H1 (cell line): Measurements from ENCODE around the gene TRIM7. TPM values are rescaled to one million over a fixed set of nuclear protein-coding genes. Genes with fewer than 3 reads are reported as not detected.

ENCODE experiments used
- CTCF ChIA-PET: fragments of 300-600 bp; sonication (Branson Sonifier 250); formaldehyde crosslinking; loops from one replicate; lab custom pipeline; 2021; ENCODE audit not compliant: partially characterized antibody; lab: Charles Lee
- POLR2A ChIA-PET: fragments of 300-600 bp; sonication (Branson Sonifier 250); formaldehyde crosslinking; loops from one replicate; lab custom pipeline; 2021; ENCODE audit warnings: inconsistent platforms; ENCODE audit not compliant: partially characterized antibody; lab: Charles Lee
- DNase-seq, 2 experiments: peaks; one replicate each; pipeline versions ENCODE4 v3.0.0 to v3.0.0-alpha.2; 2010 to 2022; ENCODE audit warnings: low spot score in 2 of 2, low read depth in 1 of 2, mixed read lengths in 1 of 2
- FAIRE-seq: peaks from 2 replicates; lab custom pipeline; 2011; peaks lifted over from hg19 to GRCh38; lab: Jason Lieb, UNC
- H2AFZ ChIP-seq: 2 replicates; pipeline ENCODE4 v1.8.1; 2012; ENCODE audit warnings: low read length, inconsistent platforms
- H2AK5ac ChIP-seq: 2 replicates; pipeline ENCODE4 v1.6.1; 2013; ENCODE audit warnings: low read depth, low read length
- H2BK120ac ChIP-seq: replicated peaks from 2 replicates; pipeline ENCODE3; 2013; ENCODE audit warnings: low read depth, low read length, inconsistent platforms
- H2BK12ac ChIP-seq: 2 replicates; pipeline ENCODE4 v1.6.1; 2013; ENCODE audit warnings: low read depth, low read length
- H2BK15ac ChIP-seq: 2 replicates; pipeline ENCODE4 v1.6.1; 2013; ENCODE audit warnings: low read length
- H2BK20ac ChIP-seq: 2 replicates; pipeline ENCODE4 v1.6.1; 2013; ENCODE audit warnings: low read length
- H2BK5ac ChIP-seq: 2 replicates; pipeline ENCODE4 v1.6.1; 2013; ENCODE audit warnings: low read depth, low read length
- H3K14ac ChIP-seq: 2 replicates; pipeline ENCODE4 v1.6.1; 2013; ENCODE audit warnings: inconsistent platforms; ENCODE audit not compliant: insufficient read length
- H3K18ac ChIP-seq: 2 replicates; pipeline ENCODE4 v1.6.1; 2013; ENCODE audit warnings: low read length; ENCODE audit errors: extremely low read depth
- H3K23ac ChIP-seq: 2 replicates; pipeline ENCODE4 v1.6.1; 2013; ENCODE audit warnings: inconsistent platforms; ENCODE audit not compliant: insufficient read length
- H3K23me2 ChIP-seq: 2 replicates; pipeline ENCODE4 v1.6.1; 2013; ENCODE audit warnings: low read depth, low read length
- H3K27ac ChIP-seq: 2 replicates; pipeline ENCODE4 v1.6.1; 2011; ENCODE audit warnings: low read depth, low read length, inconsistent platforms
- H3K27me3 ChIP-seq, 4 experiments: replicated peaks in 1 of 4; 1 replicate in 1 of 4; 2 replicates in 3 of 4; pipeline versions ENCODE4 v1.6.1 to v1.8.1; 2011 to 2013; ENCODE audit warnings: low read length in 3 of 4, mild to moderate bottlenecking in 3 of 4, inconsistent platforms in 2 of 4, mixed read lengths in 2 of 4, moderate library complexity in 1 of 4; ENCODE audit not compliant: control insufficient read depth in 3 of 4, insufficient read depth in 3 of 4; ENCODE audit errors: extremely low read depth in 1 of 4
- H3K36me3 ChIP-seq, 4 experiments: 2 replicates each; pipeline versions ENCODE4 v1.6.1 to v1.8.1; 2011 to 2013; ENCODE audit warnings: mild to moderate bottlenecking in 4 of 4, low read length in 3 of 4, moderate library complexity in 2 of 4, control low read depth in 1 of 4, inconsistent platforms in 1 of 4; ENCODE audit not compliant: insufficient read depth in 4 of 4, control insufficient read depth in 2 of 4
- H3K4ac ChIP-seq: replicated peaks from 2 replicates; pipeline ENCODE3; 2013; ENCODE audit warnings: low read length, low read depth, mixed read lengths, inconsistent platforms; ENCODE audit not compliant: insufficient read length
- H3K4me1 ChIP-seq, 4 experiments: replicated peaks in 1 of 4; 1 replicate in 1 of 4; 2 replicates in 3 of 4; pipeline versions ENCODE4 v1.6.1 to v1.8.1; 2011 to 2013; ENCODE audit warnings: low read length in 3 of 4, inconsistent platforms in 2 of 4, mixed read lengths in 1 of 4; ENCODE audit not compliant: insufficient read depth in 4 of 4, control insufficient read depth in 3 of 4
- H3K4me2 ChIP-seq, 2 experiments: 2 replicates each; pipeline versions ENCODE4 v1.6.1 to v1.8.1; 2011 to 2013; ENCODE audit warnings: low read depth in 2 of 2, low read length in 2 of 2, control low read depth in 1 of 2, inconsistent platforms in 1 of 2, mild to moderate bottlenecking in 1 of 2; ENCODE audit not compliant: insufficient read depth in 1 of 2
- H3K4me3 ChIP-seq, 4 experiments: fragments of 200-600, 300-600 bp in 1 of 4; sonication (generic), shearing (Covaris generic), sonication (Bioruptor Twin) in 1 of 4; 2 replicates each; pipeline versions ENCODE4 v1.5.1 to v1.8.1; 2011 to 2016; ENCODE audit warnings: low read length in 4 of 4, low read depth in 3 of 4, control low read depth in 2 of 4, inconsistent platforms in 2 of 4, mild to moderate bottlenecking in 2 of 4, mixed read lengths in 1 of 4, moderate library complexity in 1 of 4; ENCODE audit not compliant: insufficient read depth in 2 of 4; ENCODE audit errors: extremely low read depth in 1 of 4
- H3K56ac ChIP-seq: replicated peaks from 2 replicates; pipeline ENCODE3; 2013; ENCODE audit warnings: low read depth, mild to moderate bottlenecking, mixed read lengths, low read length, inconsistent platforms; ENCODE audit not compliant: insufficient read length
- H3K79me1 ChIP-seq: 2 replicates; pipeline ENCODE4 v1.6.1; 2013; ENCODE audit warnings: low read depth, low read length, control low read depth
- H3K79me2 ChIP-seq, 2 experiments: 2 replicates each; pipeline versions ENCODE4 v1.6.1 to v1.8.1; 2012 to 2013; ENCODE audit warnings: low read length in 2 of 2, mild to moderate bottlenecking in 2 of 2, inconsistent platforms in 1 of 2; ENCODE audit not compliant: insufficient read depth in 2 of 2, control insufficient read depth in 1 of 2
- H3K9ac ChIP-seq, 4 experiments: replicated peaks in 1 of 4; 1 replicate in 1 of 4; 2 replicates in 3 of 4; pipeline versions ENCODE4 v1.6.1 to v1.8.1; 2011 to 2013; ENCODE audit warnings: low read depth in 3 of 4, low read length in 3 of 4, control low read depth in 2 of 4, mild to moderate bottlenecking in 2 of 4, moderate library complexity in 2 of 4, inconsistent platforms in 1 of 4; ENCODE audit errors: extremely low read depth in 1 of 4
- H3K9me3 ChIP-seq, 2 experiments: 2 replicates each; pipeline versions ENCODE4 v1.6.1 to v1.8.1; 2012 to 2013; ENCODE audit warnings: mild to moderate bottlenecking in 2 of 2, moderate library complexity in 2 of 2, control low read depth in 1 of 2, inconsistent platforms in 1 of 2, low read depth in 1 of 2, low read length in 1 of 2, mixed read lengths in 1 of 2; ENCODE audit not compliant: insufficient read depth in 2 of 2
- H4K20me1 ChIP-seq, 2 experiments: replicated peaks in 1 of 2; 2 replicates each; pipeline versions ENCODE3 to v1.8.1; 2011 to 2013; ENCODE audit warnings: inconsistent platforms in 2 of 2, low read length in 2 of 2, mild to moderate bottlenecking in 1 of 2; ENCODE audit not compliant: insufficient read depth in 2 of 2, control insufficient read depth in 1 of 2
- H4K5ac ChIP-seq: 2 replicates; pipeline ENCODE4 v1.6.1; 2013; ENCODE audit warnings: low read length, low read depth, mixed read lengths, inconsistent platforms; ENCODE audit not compliant: insufficient read length
- H4K8ac ChIP-seq: 2 replicates; pipeline ENCODE4 v1.8.0; 2013; ENCODE audit warnings: mild to moderate bottlenecking, moderate library complexity, low read length, inconsistent platforms; ENCODE audit not compliant: insufficient read depth; ENCODE audit errors: extremely low read depth
- H4K91ac ChIP-seq: replicated peaks from 2 replicates; pipeline ENCODE3; 2013; ENCODE audit warnings: low read length, mixed read lengths, inconsistent platforms; ENCODE audit not compliant: insufficient read length
- CBX8 ChIP-seq: fragments of 300-800, 300-1000 bp; sonication (generic); IDR thresholded peaks from 2 replicates; pipeline ENCODE4 v1.7.1; 2016; ENCODE audit warnings: low read depth, low read length, borderline replicate concordance
- CREB1 ChIP-seq: IDR thresholded peaks from 2 replicates; pipeline ENCODE4 v1.6.1; 2012; ENCODE audit warnings: inconsistent platforms
- GTF2F1 ChIP-seq: IDR thresholded peaks from 2 replicates; pipeline ENCODE4 v1.6.1; 2012; ENCODE audit warnings: low read depth, low read length, improper control_type of control experiment, borderline replicate concordance
- KDM1A ChIP-seq: fragments of 200-600, 300-600 bp; sonication (generic); IDR thresholded peaks from 2 replicates; pipeline ENCODE4 v1.7.1; 2016; ENCODE audit warnings: mild to moderate bottlenecking, low read length, borderline replicate concordance
- KDM4A ChIP-seq: IDR thresholded peaks from one replicate; pipeline ENCODE4 v1.7.1; 2012; ENCODE audit warnings: low read depth, mild to moderate bottlenecking, moderate library complexity, low read length, inconsistent platforms; ENCODE audit not compliant: severe bottlenecking
- MAX ChIP-seq: IDR thresholded peaks from 2 replicates; pipeline ENCODE4 v1.6.1; 2012; ENCODE audit warnings: inconsistent platforms
- PHF8 ChIP-seq: fragments of 200-600 bp; sonication (generic); conservative IDR thresholded peaks from 2 replicates; pipeline ENCODE4 v1.7.1; 2012; ENCODE audit warnings: low read depth, mild to moderate bottlenecking, inconsistent platforms, low read length, moderate library complexity
- SAP30 ChIP-seq: fragments of 300-600 bp; sonication (generic); IDR thresholded peaks from 2 replicates; pipeline ENCODE4 v1.7.1; 2012; ENCODE audit warnings: low read length, moderate library complexity, mild to moderate bottlenecking, inconsistent platforms; ENCODE audit not compliant: insufficient read depth, insufficient replicate concordance
- SUZ12 ChIP-seq: fragments of 200-600 bp; sonication (generic); IDR thresholded peaks from 2 replicates; pipeline ENCODE4 v1.6.1; 2012; ENCODE audit warnings: mild to moderate bottlenecking, inconsistent platforms, low read length, moderate library complexity, mixed read lengths
- TAF7 ChIP-seq: optimal IDR thresholded peaks from 2 replicates; pipeline ENCODE3; 2011; ENCODE audit warnings: low read depth, mild to moderate bottlenecking, inconsistent platforms, low read length, moderate library complexity, borderline replicate concordance
- WGBS, 2 experiments: shearing (Covaris generic) in 1 of 2; methylation state at CpG; one replicate each; pipeline versions ENCODE4 v1.1.6 to v1.1.7; 2013 to 2015; ENCODE audit warnings: low lambda C conversion rate in 2 of 2, mixed read lengths in 2 of 2, inconsistent platforms in 1 of 2, low coverage in 1 of 2, missing lambda C conversion rate in 1 of 2; ENCODE audit not compliant: insufficient replicate concordance in 2 of 2, insufficient coverage in 1 of 2, insufficient read length in 1 of 2; ENCODE audit errors: extremely low coverage in 1 of 2, missing lambda C conversion rate in 1 of 2; 5-methylcytosine and 5-hydroxymethylcytosine counted together
- polyA plus RNA-seq, 7 experiments: library from polyadenylated mRNA; depleted of rRNA in 3 of 7; stranded (reverse) in 5 of 7; unstranded in 2 of 7; fragments of >200 nt in 5 of 7; fragments of 200-250 nt in 2 of 7; gene quantifications; 1 replicate in 5 of 7; 2 replicates in 1 of 7; 4 replicates in 1 of 7; pipeline versions ENCODE4 v1.2.1 to v1.2.3, GENCODE V29; 2011 to 2013; ENCODE audit warnings: missing spikeins in 2 of 7, mixed read lengths in 2 of 7
- total RNA-seq: library from RNA; stranded (reverse); fragmentation: NEBNext Ultra II Directional; extraction: Animal tissue kit (Norgen Biotek cat#: 25700); gene quantifications from 2 replicates; pipeline ENCODE4 v1.2.1, GENCODE V29; 2021

TRIM7 gene
- total and polyA plus RNA-seq, 2 of the 8 experiments (the other 6 are each of a cell fraction or from before 2014, with no cell fraction given): 0.36 to 0.47 TPM

- Histone ChIP-seq H3K14ac (no peak within 1 kb of the TSS), H4K8ac (peak within 1 kb of the TSS; percentile 97; the same call in 1 of the 2 replicates), H2BK20ac (no peak within 1 kb of the TSS), H2BK15ac (peak within 1 kb of the TSS; percentile 88; the same call in 1 of the 2 replicates), H3K4me2 (peak within 1 kb of the TSS; percentile 86 to 96), H3K36me3 (peaks cover 0 to 8% (median 0%) of the 10 kb centered on the region in 4 experiments; a peak in 3 of 8 replicates), H3K56ac (peak within 1 kb of the TSS; percentile 90), H3K23ac (no peak within 1 kb of the TSS), H3K23me2 (peaks cover 16% of the 10 kb centered on the region), H4K20me1 (no peaks in the 10 kb centered on the region), H4K5ac (peak within 1 kb of the TSS; percentile 66), H2BK12ac (peak within 1 kb of the TSS; percentile 63; the same call in 1 of the 2 replicates), H3K9me3 (no peaks in the 10 kb centered on the region), H3K18ac (peak within 1 kb of the TSS; percentile 88), H3K27me3 (no peaks in the 10 kb centered on the region), H2BK5ac (peak within 1 kb of the TSS; percentile 97), H2AFZ (peak within 1 kb of the TSS; percentile 65; the same call in 1 of the 2 replicates), H3K27ac (peak within 1 kb of the TSS; percentile 78), H2BK120ac (no peak within 1 kb of the TSS), H3K79me2 (peaks cover 0 to 20% of the 10 kb centered on the region in 2 experiments; a peak in 2 of 4 replicates), H2AK5ac (peak within 1 kb of the TSS; percentile 70; the same call in 1 of the 2 replicates), H3K4me3 (peak within 1 kb of the TSS; percentile 83 to 98 (median 95)), H4K91ac (peak within 1 kb of the TSS; percentile 89), H3K79me1 (peaks cover 7% of the 10 kb centered on the region; the same call in 1 of the 2 replicates), H3K9ac (peak within 1 kb of the TSS in 3 of 4 experiments; percentile 65 to 84 (median 69); a peak in 6 of 7 replicates), H3K4ac (peak within 1 kb of the TSS; percentile 63), H3K4me1 (peaks cover 0 to 8% (median 4%) of the 10 kb centered on the region in 4 experiments; a peak in 4 of 7 replicates)
- FAIRE-seq (no peak), DNase-seq (peak; percentile 97)
- ChIA-PET CTCF (interaction anchor here (0.6 to 1.7 kb wide), 5 partner anchors 20 to 61 kb away, joined by 3 to 5 read pairs (median 3); no protein-coding TSS in a partner anchor), POLR2A (interaction anchor here (1.0 to 32.8 kb wide), 8 partner anchors 17 to 58 kb away, joined by 3 to 1334 read pairs (median 7); partner anchors contain the start of genes RACK1 and TRIM52)
- WGBS, 2 experiments: 2% methylated on average over 53 of the region's 59 CpGs; no CpG with 5 or more reads in 1 of the 2 experiments
- TF ChIP-seq SAP30 (no peak), CREB1 (no peak; the same call in none of the 2 replicates), TAF7 (peak; percentile 78), MAX (peak; percentile 40; the same call in 1 of the 2 replicates), GTF2F1 (peak; percentile 41), KDM1A (no peak), KDM4A (peak; percentile 6), SUZ12 (no peak), CBX8 (no peak), PHF8 (peak; percentile 98)
Observed at GRCh38 chr5:181223058-181223728, 18.2 kb upstream of the TRIM7 start, which contains the start of gene TRIM41. TSS of gene TRIM41 (plus strand) at chr5:181223281. CDS start at chr5:181224000, 719 bp downstream.
